NCI-H82 treated with DMSO at 0.1 percent for 48 hours (cell line): Measurements from ENCODE around the gene CNIH1.
"Not testable (repeated sequence)": the region's sequence is repeated elsewhere in the genome, so short reads cannot be mapped to it uniquely, and the experiment has no call there.

ENCODE experiments used
- DNase-seq: peaks from one replicate; lab custom pipeline; 2025; ENCODE audit not compliant: unreplicated experiment; lab: John Stamatoyannopoulos, UW

CNIH1 gene

GRCh38 chr14:54385556-54385955 lies 55.6 kb downstream of the CNIH1 start:
- no peak for DNase-seq

GRCh38 chr14:54383835-54384234 lies 57.3 kb downstream of the CNIH1 start:
- DNase-seq, result no peak

DNA sequence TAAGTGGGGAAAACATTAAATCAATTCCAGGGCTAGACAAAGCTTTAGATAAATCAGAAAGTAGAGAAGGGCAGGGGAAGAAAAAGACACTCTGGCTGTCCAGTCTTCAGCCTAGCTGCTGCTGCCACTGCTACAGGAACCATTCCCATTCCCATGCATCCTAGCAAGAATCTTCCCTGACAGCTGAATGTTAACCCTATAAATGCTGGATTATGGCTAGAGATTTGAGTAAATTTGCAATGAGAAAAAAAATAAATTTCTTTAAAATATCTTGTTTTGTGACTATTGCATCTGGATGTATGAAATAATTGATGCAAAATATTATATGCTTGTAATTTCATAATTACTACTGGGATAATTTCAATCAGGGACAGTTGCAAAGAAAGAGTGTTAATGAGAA lies 59.4 kb downstream of the CNIH1 start:
- no peak for DNase-seq

DNA sequence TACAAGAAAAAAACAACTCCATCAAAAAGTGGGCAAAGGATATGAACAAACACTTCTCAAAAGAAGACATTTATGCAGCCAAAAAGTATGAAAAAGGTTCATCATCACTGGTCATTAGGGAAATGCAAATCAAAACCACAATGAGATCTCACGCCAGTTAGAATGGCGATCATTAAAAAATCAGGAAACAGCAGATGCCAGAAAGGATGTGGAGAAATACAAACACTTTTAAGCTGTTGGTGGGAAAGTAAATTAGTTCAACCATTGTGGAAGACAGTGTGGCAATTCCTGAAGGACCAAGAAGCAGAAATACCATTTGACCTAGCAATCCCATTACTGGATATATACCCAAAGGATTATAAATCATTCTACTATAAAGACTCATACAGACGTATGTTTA lies 60.6 kb downstream of the CNIH1 start:
- not testable (repeated sequence) for DNase-seq

DNA sequence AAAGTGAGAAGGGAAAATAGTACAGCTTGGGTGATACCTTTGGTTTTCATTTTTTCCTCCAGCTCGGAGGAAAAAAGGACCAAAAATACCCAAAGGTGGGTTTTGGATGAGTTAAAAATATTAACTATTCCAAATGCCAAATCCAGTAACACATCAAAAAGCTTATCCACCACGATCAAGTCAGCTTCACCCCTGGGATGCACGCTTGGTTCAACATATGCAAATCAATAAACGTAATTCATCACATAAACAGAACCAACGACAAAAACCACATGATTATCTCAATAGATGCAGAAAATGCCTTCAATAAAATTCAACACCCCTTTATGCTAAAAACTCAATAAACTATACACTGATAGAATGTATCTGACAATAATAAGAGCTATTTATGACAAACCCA lies 62.3 kb downstream of the CNIH1 start:
- DNase-seq, result not testable (repeated sequence)

GRCh38 chr14:54377501-54377900 lies 63.7 kb downstream of the CNIH1 start:
- DNase-seq, result no peak

DNA sequence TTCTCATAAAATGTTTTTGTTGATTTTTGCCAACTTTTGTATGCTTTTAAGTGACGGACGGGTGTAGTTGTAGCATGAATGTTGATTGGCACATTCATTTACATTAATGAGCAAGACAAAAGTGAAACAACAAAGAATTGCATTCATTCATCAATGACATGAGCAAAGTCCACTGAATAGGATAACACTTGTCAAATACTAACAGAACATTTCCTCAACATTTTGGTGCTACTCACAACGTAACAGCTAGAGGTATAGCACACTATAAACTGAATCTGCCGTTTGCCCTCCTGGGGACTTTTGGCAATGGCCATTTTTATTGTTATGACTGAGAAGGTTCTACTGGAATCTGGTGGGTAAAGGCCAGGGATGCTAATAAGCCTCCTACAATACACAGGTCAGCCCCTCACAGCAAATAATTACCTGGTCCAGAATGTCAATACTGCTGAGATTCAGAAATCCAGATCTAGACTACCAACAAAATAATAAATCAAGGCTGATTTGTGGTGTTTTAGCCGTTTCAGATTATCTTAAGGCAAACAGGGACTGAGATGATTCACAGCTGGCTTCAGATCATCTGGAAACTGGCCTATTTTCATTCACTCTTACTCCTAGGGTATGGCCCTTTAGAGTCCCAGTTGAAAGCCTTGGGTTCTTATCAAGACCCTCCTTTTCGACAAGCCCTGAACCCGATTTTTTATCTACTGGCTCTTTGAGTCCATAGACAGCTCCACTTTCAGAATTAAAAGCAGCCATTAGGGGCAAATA lies 66.9 kb downstream of the CNIH1 start:
- no peak for DNase-seq
